NCI-H1048 (cell line): ENCODE measurements around the gene GRIN1.

Experiments
- DNase-seq: peaks from one replicate; lab custom pipeline; 2025; lab: John Stamatoyannopoulos, UW

GRIN1 gene

GRCh38 chr9:137148242-137148641 lies 9.3 kb downstream of the GRIN1 start:
- no peak for DNase-seq

- no peak for DNase-seq
Measured at GRCh38 chr9:137148661-137149060, 9.7 kb downstream of the GRIN1 start.

- DNase-seq: no peak
Measured at GRCh38 chr9:137149363-137149762, 10.4 kb downstream of the GRIN1 start.

GRCh38 chr9:137149942-137150616 lies 11.1 kb downstream of the GRIN1 start:
- DNase-seq: peak; percentile 88

GRCh38 chr9:137150617-137151457 lies 11.9 kb downstream of the GRIN1 start:
- DNase-seq: peak; percentile 88

- DNase-seq: no peak
Measured at GRCh38 chr9:137152844-137153405, 14.0 kb downstream of the GRIN1 start.

- DNase-seq: no peak
Measured at GRCh38 chr9:137156567-137157375, 17.8 kb downstream of the GRIN1 start.

- no peak for DNase-seq
Measured at GRCh38 chr9:137157618-137158415, 18.9 kb downstream of the GRIN1 start.

- no peak for DNase-seq
Measured at GRCh38 chr9:137158625-137159024, 19.7 kb downstream of the GRIN1 start.

- no peak for DNase-seq
Measured at GRCh38 chr9:137159105-137160053, 20.4 kb downstream of the GRIN1 start.

GRCh38 chr9:137160054-137160425 lies 21.1 kb downstream of the GRIN1 start:
- no peak for DNase-seq

- no peak for DNase-seq
Measured at GRCh38 chr9:137160716-137161557, 22.0 kb downstream of the GRIN1 start.

- no peak for DNase-seq
Measured at GRCh38 chr9:137161558-137162486, 22.9 kb downstream of the GRIN1 start.

GRCh38 chr9:137162505-137163364 lies 23.8 kb downstream of the GRIN1 start:
- DNase-seq: no peak

- no peak for DNase-seq
Measured at GRCh38 chr9:137163365-137163715, 24.4 kb downstream of the GRIN1 start.

- no peak for DNase-seq
Measured at GRCh38 chr9:137163805-137164204, 24.9 kb downstream of the GRIN1 start.
